Endothelial cell of hepatic sinusoid (primary cell): Measurements from ENCODE around the gene TMEM201.

Experiments used
- in situ Hi-C: cut with HindIII; loops from 2 replicates; pipeline ENCODE4 v1.10.0; 2017; ENCODE audit warnings: low sequenced_read_pairs

TMEM201 gene

DNA sequence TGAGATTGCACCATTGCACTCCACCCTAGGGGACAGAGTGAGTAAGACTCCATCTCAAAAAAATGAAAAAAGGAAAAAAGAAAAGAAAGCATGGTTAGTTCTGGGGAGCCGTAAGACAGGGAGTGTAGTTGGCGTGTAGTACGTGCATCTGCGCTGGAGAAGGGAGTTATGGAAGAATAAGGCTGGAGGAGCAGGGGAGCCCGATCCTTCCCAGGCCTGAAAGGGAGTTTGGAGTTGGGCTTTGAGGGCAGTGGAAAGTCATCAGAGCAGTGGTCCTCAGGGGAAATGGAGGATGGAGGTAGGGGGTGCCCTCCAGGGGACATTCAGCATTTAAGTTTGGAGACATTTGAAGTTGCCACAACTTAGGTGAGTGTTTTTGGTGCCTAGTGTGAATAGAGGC is 11.3 kb upstream of the TMEM201 start:
- in situ Hi-C loops: no loop called here

DNA sequence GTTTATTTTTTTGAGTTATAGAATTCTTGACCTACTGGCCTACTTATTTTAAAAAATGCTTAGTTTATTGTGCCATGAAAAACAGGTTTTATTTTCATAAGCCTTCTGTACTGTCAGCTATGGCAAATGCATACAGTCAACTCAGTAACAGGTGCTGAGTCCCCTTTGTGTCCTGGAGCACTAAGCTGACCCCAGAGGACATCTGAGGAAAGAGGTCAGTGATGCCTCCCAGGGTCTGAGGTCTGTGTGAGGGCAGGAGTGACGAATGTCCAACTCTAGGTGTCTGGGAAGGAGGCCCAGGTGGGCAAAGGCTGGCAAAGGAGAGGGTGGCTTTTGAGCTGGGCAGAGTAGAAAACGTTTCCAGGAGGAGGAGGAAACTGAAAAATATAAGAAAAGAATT is 7.8 kb upstream of the TMEM201 start:
- in situ Hi-C loops: loop anchor here (10.0 kb wide), 1 partner anchor 316 kb away; no protein-coding TSS in a partner anchor

DNA sequence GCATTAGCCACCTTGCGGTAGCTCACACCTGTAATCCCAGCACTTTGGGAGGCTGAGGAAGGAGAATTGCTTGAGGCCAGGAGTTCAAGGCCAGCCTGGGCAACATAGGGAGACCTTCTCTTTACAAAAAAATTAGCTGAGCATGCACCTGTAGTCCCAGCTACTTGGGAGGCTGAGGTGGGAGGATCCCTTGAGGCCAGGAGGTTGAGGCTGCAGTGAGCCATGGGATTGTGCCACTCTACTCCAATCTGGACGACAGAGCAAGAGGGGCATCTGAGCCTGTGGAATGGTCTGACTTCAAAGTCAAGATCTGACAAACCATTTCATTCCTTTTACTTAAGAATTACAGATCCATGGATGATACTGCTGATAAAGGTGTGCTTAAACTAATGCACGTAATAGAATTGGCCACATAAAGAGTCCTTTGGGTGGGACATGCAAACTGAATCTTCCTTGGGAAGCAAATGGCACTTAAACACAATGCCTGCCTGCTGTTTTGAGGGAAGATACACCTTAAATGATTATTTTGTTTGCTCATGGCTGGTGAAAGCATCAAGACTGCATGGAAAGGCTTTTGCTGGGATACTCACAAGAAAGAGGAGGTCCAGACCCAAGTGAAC is 2.5 kb upstream of the TMEM201 start:
- in situ Hi-C loops: loop anchor here (10.0 kb wide), 1 partner anchor 321 kb away; no protein-coding TSS in a partner anchor

DNA sequence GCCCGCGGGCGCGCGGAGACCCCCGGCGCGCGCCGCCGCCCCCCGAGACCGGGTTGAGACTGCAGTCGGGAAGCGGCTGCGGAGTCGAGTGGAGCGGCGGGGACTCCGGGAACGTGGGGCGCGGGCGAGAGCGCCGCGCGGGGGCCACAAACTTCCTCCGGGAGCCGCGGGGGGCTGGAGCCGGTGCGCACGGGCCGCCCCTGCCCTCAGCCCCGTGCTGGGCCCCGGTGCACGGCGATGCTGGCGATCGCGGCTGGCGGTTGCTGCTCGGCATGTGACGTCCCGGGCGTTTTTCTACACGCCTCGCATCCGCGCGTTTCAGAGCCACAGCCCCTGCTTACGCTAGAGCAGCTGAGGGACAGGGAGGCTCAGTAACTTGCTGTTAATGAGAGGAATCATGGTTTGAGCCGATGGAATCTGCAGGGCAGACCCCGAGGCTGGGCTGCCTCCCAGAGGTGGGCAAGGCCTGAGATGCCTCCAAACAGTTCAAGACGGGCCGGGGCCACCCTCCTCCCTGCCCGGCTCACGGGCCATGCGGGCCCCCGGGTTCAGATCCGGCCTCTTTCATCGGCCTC is 520 bp downstream of the TMEM201 start:
- in situ Hi-C loops: loop anchor here (10.0 kb wide), 1 partner anchor 324 kb away; no protein-coding TSS in a partner anchor

DNA sequence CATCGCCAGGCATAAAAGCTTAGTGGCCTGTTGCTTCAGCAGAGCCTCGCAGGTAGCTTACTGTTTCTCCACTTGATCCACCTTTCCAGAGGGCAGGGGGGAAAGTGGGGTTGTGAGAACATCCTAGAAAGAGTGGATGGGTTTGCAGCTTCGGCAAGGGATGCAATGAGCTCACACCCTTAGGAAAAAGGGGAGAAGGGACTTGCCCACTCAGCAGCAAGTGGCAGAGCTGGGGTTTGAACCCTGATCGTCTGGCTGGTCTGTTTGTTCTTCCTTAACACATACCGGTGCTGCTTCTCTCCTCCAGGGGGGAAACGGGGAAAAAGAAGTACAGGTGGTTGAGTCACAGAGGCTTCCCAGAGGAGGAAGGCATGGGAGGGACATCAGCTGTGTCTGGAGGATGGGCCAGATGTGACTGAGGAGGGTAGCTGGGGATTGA is 1.0 kb downstream of the TMEM201 start:
- in situ Hi-C loops: loop anchor here (10.0 kb wide), 1 partner anchor 325 kb away; no protein-coding TSS in a partner anchor

DNA sequence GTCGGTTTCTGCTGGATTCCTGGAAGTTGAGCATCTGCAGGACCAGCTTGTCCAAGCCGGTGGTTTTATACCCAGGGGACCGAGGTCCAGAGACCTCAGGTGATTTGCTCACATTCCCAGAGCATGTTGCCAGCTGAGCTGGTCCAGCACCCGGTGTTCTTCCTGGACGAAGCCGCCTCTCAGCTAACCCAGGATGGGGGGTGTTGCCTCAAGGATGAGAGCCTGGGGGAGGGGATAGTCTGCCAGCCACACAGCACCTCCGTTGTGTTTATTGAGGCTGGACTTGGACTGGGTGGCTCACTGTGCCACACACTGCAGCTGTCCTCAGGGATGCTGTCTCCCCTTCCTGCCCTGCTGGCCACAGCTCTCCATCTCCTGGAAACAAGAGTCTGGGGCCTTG is 1.5 kb downstream of the TMEM201 start:
- in situ Hi-C loops: no loop called here

DNA sequence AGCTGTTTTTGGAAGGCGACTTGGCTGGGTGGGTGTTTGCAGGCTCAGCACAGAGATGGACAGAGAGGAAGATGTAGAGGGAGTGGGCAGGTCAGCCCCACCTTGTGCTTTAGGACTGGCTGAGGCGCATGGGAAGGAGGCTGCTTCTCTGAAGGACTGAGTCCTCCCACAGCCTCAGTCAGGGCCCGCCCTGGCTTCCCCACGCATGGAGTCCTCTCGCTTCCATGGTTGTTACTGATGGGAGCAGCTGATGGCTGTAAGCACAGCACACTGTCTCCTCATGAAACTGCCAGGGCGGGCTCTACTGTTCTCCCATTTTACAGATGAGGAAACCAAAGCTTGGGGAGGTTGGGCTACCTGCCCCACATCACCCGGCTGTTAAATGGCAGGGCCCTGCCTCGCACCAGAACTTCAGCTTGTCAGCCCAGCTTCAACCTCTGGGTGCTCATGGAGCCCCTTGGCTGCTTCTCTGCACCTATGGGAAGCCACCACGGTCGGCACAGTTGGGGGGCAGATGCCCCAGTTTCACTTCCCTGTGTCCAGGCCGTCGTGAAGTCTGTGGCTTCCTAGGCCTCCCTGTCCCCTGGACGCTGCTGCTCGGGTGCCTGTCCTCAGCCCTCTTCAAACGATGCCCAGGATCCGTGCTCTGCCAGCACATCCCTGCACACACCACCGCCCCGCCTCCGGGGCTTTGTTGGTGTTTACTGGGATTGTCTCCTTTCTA is 2.4 kb downstream of the TMEM201 start:
- in situ Hi-C loops: no loop called here

DNA sequence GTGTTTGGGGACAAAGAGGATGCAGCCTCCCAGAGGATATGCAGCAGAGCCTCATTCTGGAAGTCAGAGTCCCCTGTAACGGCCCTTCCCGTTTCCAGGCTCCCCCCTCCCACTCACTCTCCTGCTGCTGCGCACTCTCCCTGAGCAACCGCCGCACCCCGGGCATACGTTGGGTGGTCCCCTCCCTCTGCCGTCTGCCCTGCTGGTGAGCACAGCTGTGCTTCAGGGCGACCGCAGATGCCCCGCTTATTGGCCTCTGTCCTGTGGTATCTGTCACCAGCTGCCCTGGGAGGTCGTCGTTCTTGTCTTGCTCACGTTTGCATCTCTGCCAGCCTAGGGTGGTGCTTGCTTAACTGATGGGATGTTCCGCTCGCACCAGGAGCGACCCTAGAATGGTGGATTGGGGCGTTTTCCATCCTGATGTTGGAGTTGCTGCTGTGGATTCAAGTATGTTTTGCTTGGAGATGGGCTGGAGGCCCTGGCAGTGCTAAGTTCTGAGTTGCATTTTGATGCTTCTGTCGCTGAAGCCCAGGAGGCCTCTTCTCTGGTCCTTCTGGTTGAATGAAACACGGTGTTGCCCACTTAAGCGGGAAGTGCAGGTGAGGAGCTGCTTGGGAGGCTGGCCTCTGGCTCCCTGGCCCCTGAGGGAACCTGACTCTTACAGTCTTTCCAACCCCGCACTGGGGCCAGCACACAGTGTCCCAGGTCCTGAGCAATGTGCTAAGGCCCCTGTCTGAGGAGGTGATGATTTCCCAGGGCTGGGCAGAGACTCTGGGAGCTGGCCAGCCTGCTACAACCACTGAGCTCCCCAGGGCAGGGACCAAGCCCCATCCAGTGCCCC is 3.2 kb downstream of the TMEM201 start:
- in situ Hi-C loops: no loop called here

DNA sequence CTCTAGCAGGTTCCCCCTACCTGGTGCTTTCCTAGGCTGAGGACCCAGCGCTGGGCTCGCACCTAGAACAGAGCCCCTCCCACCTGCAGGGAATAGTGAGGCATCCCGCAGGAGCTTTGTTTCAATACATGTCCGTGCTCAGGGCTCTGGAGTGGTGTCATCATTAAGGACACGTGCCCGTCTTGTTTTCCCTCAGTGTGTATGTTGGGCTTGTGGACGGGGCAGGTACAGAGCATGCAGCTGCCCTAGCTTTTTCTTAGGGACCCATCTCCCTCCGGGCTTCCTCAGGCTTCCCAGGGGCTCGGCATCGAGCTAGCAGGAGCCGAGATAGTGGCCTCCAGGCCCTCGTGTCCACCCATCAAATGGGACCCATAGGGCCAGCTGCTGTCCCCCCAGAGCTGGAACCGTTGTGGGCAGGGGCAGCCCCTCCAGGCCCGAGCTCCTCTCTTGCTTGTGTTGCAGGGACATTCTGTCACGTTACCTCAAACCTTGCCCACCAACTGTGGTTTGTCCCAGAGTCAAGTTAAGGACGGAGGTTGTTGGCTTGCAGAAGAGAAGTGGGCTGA is 3.9 kb downstream of the TMEM201 start:
- in situ Hi-C loops: no loop called here

DNA sequence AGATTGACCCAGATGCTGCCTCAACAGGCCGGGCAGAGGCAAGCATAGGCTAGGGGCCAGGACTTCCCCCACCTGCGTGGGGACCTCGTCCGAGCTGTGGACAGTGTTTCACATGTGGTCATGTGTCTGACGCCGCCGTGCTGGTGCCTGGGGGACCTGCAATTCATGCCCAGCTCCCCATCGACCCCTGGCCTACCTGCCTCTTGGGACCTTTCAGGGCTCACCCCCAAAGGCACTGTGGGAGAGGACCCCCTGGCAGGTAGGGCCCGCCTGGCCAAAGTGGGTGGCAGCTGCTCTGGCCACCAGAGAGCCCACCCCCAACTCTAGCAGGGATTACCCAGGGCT is 4.4 kb downstream of the TMEM201 start:
- in situ Hi-C loops: no loop called here

DNA sequence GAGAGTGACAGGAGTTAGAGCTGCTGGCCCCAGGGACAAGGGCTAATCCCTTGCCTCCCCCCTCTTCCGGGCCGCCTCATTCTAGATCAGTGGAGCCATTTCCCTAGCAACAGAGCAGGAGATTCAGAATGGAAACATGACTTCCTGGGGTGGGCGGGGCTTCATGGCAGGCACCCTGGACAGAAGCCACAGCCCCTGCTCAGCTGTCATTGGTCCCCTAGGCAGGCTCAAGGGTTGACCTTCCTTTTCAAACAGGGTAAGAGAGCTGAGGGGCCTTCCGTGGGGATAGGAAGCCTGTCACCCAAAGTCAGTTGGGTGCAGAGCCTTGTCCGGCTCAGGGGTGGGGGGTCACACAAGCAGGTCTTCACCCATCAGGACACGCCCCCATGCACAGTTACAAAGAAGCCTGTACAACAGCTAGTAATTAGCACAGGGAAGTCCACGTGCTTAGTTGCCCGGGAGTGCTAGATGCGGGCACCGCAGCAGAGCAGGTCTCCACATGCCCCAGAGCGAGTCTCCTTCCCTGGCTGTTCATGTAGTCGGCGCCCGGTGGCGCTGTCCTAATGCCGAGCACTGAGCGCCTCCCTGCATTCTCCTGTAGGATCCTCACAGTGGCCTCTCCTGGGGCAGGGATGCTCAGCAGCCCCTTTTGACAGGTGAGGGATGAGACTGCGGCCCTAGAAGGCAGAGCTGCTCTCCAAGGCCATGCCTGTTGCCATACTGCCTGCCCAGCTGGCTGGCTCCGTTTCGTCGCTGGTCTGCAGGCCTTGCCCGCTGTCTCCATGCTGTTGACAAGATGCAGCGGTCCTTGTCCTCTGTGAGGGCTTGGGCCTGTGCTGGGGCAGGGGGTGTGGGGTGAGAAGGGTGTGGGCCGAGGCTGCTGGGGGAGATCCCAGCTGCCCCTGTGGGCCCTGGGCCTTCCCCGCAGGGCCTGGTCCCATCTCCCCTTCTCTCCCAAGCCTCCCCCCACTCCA is 5.1 kb downstream of the TMEM201 start:
- in situ Hi-C loops: no loop called here

DNA sequence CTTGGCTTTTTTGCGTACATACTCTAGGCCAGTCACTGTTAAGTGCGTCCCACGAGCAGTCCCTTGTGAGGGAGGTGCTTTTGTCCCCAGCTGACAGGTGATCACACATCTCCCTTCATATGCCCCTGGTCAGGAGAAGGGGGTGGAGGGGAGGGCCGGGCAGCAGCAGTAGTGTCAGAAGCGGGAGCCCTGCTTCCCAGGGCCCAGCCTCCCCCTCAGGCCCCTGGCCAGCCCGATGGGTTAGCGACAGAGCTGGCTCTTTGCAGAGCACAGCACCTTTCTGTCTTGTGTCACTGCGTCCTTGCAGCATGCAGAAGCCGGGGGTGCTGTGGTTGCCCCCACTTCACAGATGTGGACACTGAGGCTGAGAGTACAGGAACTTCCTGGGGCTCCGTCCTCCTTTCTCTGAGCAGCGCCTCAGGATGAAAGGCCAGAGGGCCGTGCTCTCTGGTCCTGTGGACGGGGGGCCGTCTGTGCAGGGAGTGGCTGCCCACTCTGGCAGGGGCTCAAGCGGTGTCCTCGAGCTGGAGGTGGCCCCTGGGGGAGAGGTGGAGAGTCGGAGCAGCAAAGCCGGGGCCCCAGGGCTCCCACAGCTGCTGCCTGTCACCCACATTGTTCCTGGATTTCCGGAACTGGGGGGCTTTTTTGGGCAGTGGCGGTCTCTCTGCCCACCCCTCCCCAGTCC is 5.9 kb downstream of the TMEM201 start:
- in situ Hi-C loops: loop anchor here (5.0 kb wide), 1 partner anchor 48 kb away; no protein-coding TSS in a partner anchor

DNA sequence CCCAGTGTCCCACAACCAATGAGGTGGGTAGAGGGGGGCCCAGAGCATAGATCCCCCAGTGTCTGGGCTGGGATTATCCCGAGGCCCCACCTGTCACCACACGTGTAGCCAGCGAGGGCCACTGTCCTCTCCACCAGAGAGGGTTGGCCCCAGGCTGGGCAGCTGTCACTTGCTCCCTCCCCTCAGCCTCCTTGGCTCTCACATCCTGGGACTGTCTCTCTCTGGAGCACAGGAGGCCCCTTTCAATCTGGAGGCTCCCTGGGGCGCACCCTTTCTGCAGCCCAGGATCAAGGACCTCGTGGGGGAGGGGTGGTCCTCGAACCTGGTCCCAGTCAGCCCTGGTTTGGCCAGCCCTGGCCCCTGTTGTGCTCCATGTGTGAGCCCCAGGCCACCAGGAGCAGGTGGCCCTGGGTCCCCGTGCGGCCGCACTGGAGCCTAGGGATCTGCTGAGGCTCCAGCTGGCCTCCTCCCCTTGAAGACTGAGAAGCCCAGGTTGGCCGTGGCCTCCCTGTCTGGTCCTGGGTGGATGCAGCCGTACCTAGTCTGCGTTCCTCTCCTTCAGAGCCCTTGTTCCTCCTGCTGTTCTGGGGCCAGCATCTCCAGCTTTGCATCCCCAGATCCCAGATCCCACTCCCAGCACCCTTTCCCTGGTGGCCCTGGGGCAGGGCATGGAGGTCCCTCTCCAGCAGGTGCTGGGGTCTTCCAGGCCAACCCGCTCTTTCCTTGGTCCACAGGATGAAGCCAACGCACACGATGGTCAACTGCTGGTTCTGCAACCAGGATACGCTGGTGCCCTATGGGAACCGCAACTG is 6.7 kb downstream of the TMEM201 start:
- in situ Hi-C loops: loop anchor here (5.0 kb wide), 1 partner anchor 47 kb away; no protein-coding TSS in a partner anchor

DNA sequence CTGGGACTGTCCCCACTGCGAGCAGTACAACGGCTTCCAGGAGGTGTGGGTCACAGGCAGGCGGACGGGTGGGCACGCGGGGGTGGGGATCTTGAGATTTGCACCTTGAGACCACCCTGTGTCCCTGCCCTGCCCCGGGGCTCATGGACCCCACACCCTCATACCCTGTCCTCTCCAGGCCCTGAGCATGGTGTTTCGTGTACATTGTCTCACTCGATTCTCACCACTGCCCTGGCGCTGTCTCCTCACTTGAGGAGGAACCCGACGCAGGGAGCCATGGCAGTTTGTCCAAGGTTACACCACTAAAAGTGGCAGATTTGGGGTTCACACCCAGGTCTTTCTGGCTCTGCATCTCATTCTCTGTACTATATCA is 7.2 kb downstream of the TMEM201 start:
- in situ Hi-C loops: loop anchor here (5.0 kb wide), 1 partner anchor 46 kb away; no protein-coding TSS in a partner anchor

DNA sequence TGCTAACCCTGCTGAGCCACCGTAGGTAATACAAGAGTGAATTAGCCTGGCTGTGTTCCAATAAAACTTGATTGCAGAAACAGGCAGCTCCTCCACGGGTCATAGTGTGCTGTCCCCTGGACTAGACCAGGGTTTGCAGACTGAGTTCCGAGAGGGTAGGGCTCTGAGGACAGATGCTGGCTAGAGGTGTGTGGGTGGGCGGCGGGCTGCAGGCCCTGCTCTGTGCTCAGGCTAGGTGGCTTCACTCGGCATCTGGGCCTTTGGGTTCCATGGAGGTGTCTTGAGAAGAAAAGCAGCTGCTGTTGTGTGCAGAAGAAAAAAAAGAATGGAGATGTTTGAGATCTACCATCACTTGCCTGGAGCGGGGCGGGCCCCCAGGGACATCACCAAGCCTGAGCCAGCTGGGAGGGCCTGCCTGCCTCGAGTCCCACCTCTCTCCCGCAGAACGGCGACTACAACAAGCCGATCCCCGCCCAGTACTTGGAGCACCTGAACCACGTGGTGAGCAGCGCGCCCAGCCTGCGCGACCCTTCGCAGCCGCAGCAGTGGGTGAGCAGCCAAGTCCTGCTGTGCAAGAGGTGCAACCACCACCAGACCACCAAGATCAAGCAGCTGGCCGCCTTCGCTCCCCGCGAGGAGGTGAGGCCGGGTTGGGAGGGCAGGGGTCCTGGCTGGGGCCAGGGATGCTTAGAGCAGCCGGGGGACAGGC is 7.9 kb downstream of the TMEM201 start:
- in situ Hi-C loops: loop anchor here (5.0 kb wide), 1 partner anchor 46 kb away; no protein-coding TSS in a partner anchor

DNA sequence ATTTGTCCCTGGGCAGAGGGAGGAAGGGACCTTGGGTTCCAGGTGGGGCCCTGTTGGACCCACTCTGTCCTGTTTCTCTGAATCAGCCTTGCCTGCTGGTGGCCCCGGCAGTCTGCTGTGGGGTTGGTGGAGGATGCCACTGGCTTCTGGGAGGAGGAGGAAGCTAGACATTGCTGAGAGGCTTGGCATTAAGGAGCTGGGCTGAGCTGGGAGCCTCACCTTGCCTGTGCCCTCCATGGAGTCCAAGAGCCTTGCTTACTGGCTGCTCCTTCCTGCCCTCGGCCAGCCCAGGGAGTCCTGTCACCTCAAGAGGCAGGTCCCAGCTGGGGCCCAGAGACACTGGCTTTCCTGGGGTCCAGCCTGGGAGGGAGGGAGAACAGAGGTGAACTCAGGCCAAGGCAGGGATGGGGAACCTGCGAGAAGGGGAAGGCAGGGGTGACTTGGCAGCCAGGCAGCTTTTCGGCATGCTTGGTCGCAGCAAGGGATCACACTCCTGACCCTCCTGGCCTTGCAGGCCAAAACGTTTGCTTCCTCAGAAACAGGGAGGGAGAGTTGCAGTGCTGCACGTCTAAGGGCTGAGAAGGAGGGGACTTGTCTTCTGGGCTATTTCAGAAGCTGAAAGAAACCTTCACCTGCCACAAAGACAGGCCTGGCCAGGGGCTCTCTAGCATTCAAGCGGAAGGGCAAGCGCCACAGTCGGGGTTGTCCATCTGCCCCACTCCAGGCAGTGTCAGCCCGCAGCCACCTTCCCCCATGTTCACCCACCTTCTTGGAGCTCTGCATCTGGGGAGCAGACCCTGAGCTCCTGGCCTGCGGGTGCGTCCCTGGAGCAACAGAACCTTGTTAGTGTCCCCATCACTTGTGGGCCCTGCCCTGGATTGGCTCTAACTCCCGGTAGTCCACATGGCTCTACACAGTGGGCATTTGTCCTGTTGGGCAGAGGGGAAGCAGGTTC is 8.9 kb downstream of the TMEM201 start:
- in situ Hi-C loops: loop anchor here (5.0 kb wide), 1 partner anchor 45 kb away; no protein-coding TSS in a partner anchor
